Mesothelial cell of epicardium (in vitro differentiated cells): Measurements from ENCODE around the gene FHDC1. TPM values are rescaled to one million over a fixed set of nuclear protein-coding genes. Genes with fewer than 3 reads are reported as not detected.
"Not testable (repeated sequence)": the region's sequence is repeated elsewhere in the genome, so short reads cannot be mapped to it uniquely, and the experiment has no call there.

Source experiments
- DNase-seq, 2 experiments: peaks; one replicate each; pipeline ENCODE4 v3.0.0; 2021; ENCODE audit warnings: low spot score in 2 of 2; ENCODE audit not compliant: unreplicated experiment in 2 of 2
- H3K27ac Mint-ChIP-seq: 2 replicates; pipeline ENCODE4 v1.8.0; 2021; ENCODE audit warnings: mixed read lengths
- H3K27me3 Mint-ChIP-seq: 2 replicates; pipeline ENCODE4 v1.8.0; 2021; ENCODE audit warnings: low read depth, mixed read lengths
- H3K36me3 Mint-ChIP-seq: 2 replicates; pipeline ENCODE4 v1.8.0; 2021; ENCODE audit warnings: mixed read lengths
- H3K4me1 Mint-ChIP-seq: 2 replicates; pipeline ENCODE4 v1.8.0; 2021; ENCODE audit warnings: mixed read lengths
- H3K4me3 Mint-ChIP-seq: 2 replicates; pipeline ENCODE4 v1.8.0; 2021; ENCODE audit warnings: mild to moderate bottlenecking, moderate library complexity, mixed read lengths
- H3K9me3 Mint-ChIP-seq: 2 replicates; pipeline ENCODE4 v1.8.0; 2021; ENCODE audit warnings: mixed read lengths
- CTCF ChIP-seq: fragments of 200-600 bp; sonication (generic); IDR thresholded peaks from one replicate; pipeline ENCODE4 v1.5.0; 2021; ENCODE audit warnings: antibody characterized with exemption; ENCODE audit not compliant: unreplicated experiment
- total RNA-seq: library from RNA; stranded (reverse); gene quantifications from 3 replicates; pipeline ENCODE4 v1.2.1, GENCODE V29; 2021

FHDC1 gene
- total RNA-seq = 4.2 to 4.6 TPM (median 4.3 TPM) in 3 replicates

- Mint-ChIP-seq H3K4me1 (peaks cover 15% of the 10 kb centered on the region), H3K27me3 (peaks cover 56% of the 10 kb centered on the region), H3K4me3 (peak within 1 kb of the TSS; percentile 71), H3K27ac (peak within 1 kb of the TSS; percentile 48), H3K9me3 (no peaks in the 10 kb centered on the region), H3K36me3 (no peaks in the 10 kb centered on the region)
- peak in 1 of 2 experiments; percentile 48 for DNase-seq
- TF ChIP-seq CTCF = no peak
These were observed at the start of gene FHDC1 for GRCh38 chr4:152935631-152936445. FHDC1 (plus strand) TSS chr4:152936323; CDS start chr4:152943058, 6,735 bp downstream.

- TF ChIP-seq CTCF = no peak
- no peak for DNase-seq
- no peak overlapping the region for H3K27ac Mint-ChIP-seq
- H3K4me1 Mint-ChIP-seq = no peaks in the 10 kb centered on the region
- H3K4me3 Mint-ChIP-seq = no peak overlapping the region
- no peaks in the 10 kb centered on the region for H3K27me3 Mint-ChIP-seq
- peaks cover 28% of the 10 kb centered on the region for H3K36me3 Mint-ChIP-seq
- H3K9me3 Mint-ChIP-seq = no peaks in the 10 kb centered on the region
These were observed 48.1 kb upstream of the FHDC1 start for GRCh38 chr4:152887981-152888380.

GRCh38 chr4:152892974-152893373 lies 43.1 kb upstream of the FHDC1 start:
- DNase-seq = no peak
- no peak for TF ChIP-seq CTCF
- H3K27ac Mint-ChIP-seq = no peak overlapping the region

GRCh38 chr4:152894673-152895072 lies 41.5 kb upstream of the FHDC1 start:
- Mint-ChIP-seq H3K4me1 (no peaks in the 10 kb centered on the region), H3K27ac (no peak overlapping the region), H3K4me3 (no peak overlapping the region), H3K36me3 (peaks cover 28% of the 10 kb centered on the region), H3K9me3 (no peaks in the 10 kb centered on the region), H3K27me3 (no peaks in the 10 kb centered on the region)
- no peak for TF ChIP-seq CTCF
- DNase-seq = no peak

More at GRCh38 chr4:152892974-152893373, 43.1 kb upstream of the FHDC1 start:
- Mint-ChIP-seq H3K9me3 (no peaks in the 10 kb centered on the region), H3K36me3 (peaks cover 25% of the 10 kb centered on the region), H3K4me1 (no peaks in the 10 kb centered on the region), H3K27me3 (no peaks in the 10 kb centered on the region), H3K4me3 (no peak overlapping the region)

GRCh38 chr4:152896811-152897210 lies 39.3 kb upstream of the FHDC1 start:
- no peak overlapping the region for H3K27ac Mint-ChIP-seq
- TF ChIP-seq CTCF = no peak
- H3K9me3 Mint-ChIP-seq = no peaks in the 10 kb centered on the region
- no peak for DNase-seq
- no peak overlapping the region for H3K4me3 Mint-ChIP-seq
- H3K36me3 Mint-ChIP-seq = peaks cover 19% of the 10 kb centered on the region
- peaks cover 4% of the 10 kb centered on the region for H3K4me1 Mint-ChIP-seq
- no peaks in the 10 kb centered on the region for H3K27me3 Mint-ChIP-seq

GRCh38 chr4:152898133-152898532 lies 38.0 kb upstream of the FHDC1 start:
- not testable (repeated sequence) for H3K4me3 Mint-ChIP-seq, H3K9me3 Mint-ChIP-seq, H3K27ac Mint-ChIP-seq, H3K4me1 Mint-ChIP-seq, DNase-seq, H3K27me3 Mint-ChIP-seq
- H3K36me3 Mint-ChIP-seq = peaks cover 14% of the 10 kb centered on the region
